ENCODE data around the gene EHD1.

- TF ChIP-seq ZFP36 (IDR thresholded peaks at IDR 0.05; ENCODE audit: borderline replicate concordance, partially characterized antibody) (no peak), CTCF (IDR thresholded peaks at IDR 0.05) (no peak), JUNB (IDR thresholded peaks at IDR 0.05) (no peak), CEBPB (IDR thresholded peaks at IDR 0.05) (no peak), TP53 (CRISPR knock-in tag; IDR thresholded peaks at IDR 0.05) (no peak), POLR2AphosphoS2 (conservative IDR thresholded peaks at IDR 0.05; ENCODE audit: low read length) (no peak), RCOR1 (IDR thresholded peaks at IDR 0.05; ENCODE audit: low read depth, low read length) (no peak)
Measured at GRCh38 chr11:64810891-64811272, 67.5 kb downstream of the EHD1 start.

Measured in A549 (cell line).